WERI-Rb-1 (cell line): ENCODE data around the gene EPN2.
A peak's percentile ranks its signal among the peaks of the same experiment; 100 is the strongest.

Experiments
- DNase-seq: peaks from one replicate; pipeline ENCODE4 v3.0.0-alpha.2; 2020
- H3K27ac ChIP-seq: fragments of 250-450 bp; sonication (Bioruptor Pico); 2 replicates; pipeline ENCODE4 v1.5.1; 2020; ENCODE audit warnings: mild to moderate bottlenecking, moderate library complexity
- H3K27me3 ChIP-seq: fragments of 250-450 bp; sonication (Bioruptor Pico); 2 replicates; pipeline ENCODE4 v1.5.1; 2021; ENCODE audit warnings: mild to moderate bottlenecking, low read depth, moderate library complexity; ENCODE audit not compliant: insufficient read depth, severe bottlenecking
- H3K36me3 ChIP-seq: fragments of 250-450 bp; sonication (Bioruptor Pico); 2 replicates; pipeline ENCODE4 v1.5.1; 2020; ENCODE audit warnings: mild to moderate bottlenecking, moderate library complexity
- H3K4me3 ChIP-seq: 2 replicates; pipeline ENCODE4 v1.5.1; 2011; ENCODE audit warnings: low read depth, mild to moderate bottlenecking, control low read depth, low read length
- H3K9me3 ChIP-seq: fragments of 250-450 bp; sonication (Bioruptor Pico); 2 replicates; pipeline ENCODE4 v1.5.1; 2021; ENCODE audit warnings: mild to moderate bottlenecking, moderate library complexity; ENCODE audit not compliant: severe bottlenecking
- CTCF ChIP-seq: IDR thresholded peaks from 2 replicates; pipeline ENCODE4 v1.5.1; 2011; ENCODE audit warnings: low read depth, mild to moderate bottlenecking, control low read depth, inconsistent platforms, low read length

The EPN2 gene

GRCh38 chr17:19382531-19383444, 145.6 kb downstream of the EPN2 start:
- peak overlapping the region; percentile 28; the same call in 1 of the 2 replicates for H3K27ac ChIP-seq
- no peak overlapping the region for H3K4me3 ChIP-seq
- H3K9me3 ChIP-seq: no peaks in the 10 kb centered on the region
- no peak for TF ChIP-seq CTCF
- H3K36me3 ChIP-seq: peaks cover 78% of the 10 kb centered on the region
- no peaks in the 10 kb centered on the region for H3K27me3 ChIP-seq
- no peak for DNase-seq

GRCh38 chr17:19383681-19384470, 146.7 kb downstream of the EPN2 start:
- Histone ChIP-seq H3K36me3 (peaks cover 74% of the 10 kb centered on the region), H3K27ac (peak overlapping the region; percentile 99), H3K27me3 (no peaks in the 10 kb centered on the region), H3K4me3 (no peak overlapping the region), H3K9me3 (no peaks in the 10 kb centered on the region)
- no peak for DNase-seq
- TF ChIP-seq CTCF: no peak

GRCh38 chr17:19384723-19385391, 147.7 kb downstream of the EPN2 start:
- Histone ChIP-seq H3K36me3 (peaks cover 65% of the 10 kb centered on the region), H3K27me3 (no peaks in the 10 kb centered on the region), H3K4me3 (no peak overlapping the region), H3K9me3 (no peaks in the 10 kb centered on the region), H3K27ac (peak overlapping the region; percentile 99)
- DNase-seq: no peak
- TF ChIP-seq CTCF: no peak

GRCh38 chr17:19385521-19385983, 148.4 kb downstream of the EPN2 start:
- TF ChIP-seq CTCF: no peak
- H3K27me3 ChIP-seq: no peaks in the 10 kb centered on the region
- peaks cover 58% of the 10 kb centered on the region for H3K36me3 ChIP-seq
- peak overlapping the region; percentile 99 for H3K27ac ChIP-seq
- H3K4me3 ChIP-seq: no peak overlapping the region
- H3K9me3 ChIP-seq: no peaks in the 10 kb centered on the region
- no peak for DNase-seq
